HG02973 (cell line): Measurements from ENCODE around the gene VPS13D.
A peak's percentile ranks its signal among the peaks of the same experiment; 100 is the strongest.
"Not testable (repeated sequence)": the region's sequence is repeated elsewhere in the genome, so short reads cannot be mapped to it uniquely, and the experiment has no call there.

ENCODE experiments used
- ATAC-seq: cut with Tn5 transposase; IDR thresholded peaks from one replicate; pipeline ENCODE4 v1.9.1; 2021; ENCODE audit warnings: moderate library complexity; ENCODE audit not compliant: unreplicated experiment

VPS13D gene

DNA sequence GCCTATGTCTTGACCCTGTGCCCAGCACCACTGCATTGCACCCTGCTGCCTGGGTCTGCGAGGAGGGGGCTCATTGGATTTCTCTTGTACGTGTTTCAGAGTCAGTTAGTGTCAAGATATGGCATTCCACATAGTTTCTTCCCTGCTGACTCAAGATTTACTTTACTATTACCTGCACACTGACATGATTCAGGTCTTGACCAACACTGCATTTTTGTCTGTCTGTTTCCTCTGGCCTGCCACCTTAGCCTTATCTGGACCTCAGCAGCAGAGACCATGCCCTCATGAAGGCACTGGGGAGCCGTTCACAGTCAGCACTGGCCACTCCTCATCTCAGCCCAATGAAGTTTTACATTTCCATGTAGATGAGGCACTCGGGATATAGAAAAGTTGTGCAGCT is 232.8 kb downstream of the VPS13D start:
- no peak for ATAC-seq

DNA sequence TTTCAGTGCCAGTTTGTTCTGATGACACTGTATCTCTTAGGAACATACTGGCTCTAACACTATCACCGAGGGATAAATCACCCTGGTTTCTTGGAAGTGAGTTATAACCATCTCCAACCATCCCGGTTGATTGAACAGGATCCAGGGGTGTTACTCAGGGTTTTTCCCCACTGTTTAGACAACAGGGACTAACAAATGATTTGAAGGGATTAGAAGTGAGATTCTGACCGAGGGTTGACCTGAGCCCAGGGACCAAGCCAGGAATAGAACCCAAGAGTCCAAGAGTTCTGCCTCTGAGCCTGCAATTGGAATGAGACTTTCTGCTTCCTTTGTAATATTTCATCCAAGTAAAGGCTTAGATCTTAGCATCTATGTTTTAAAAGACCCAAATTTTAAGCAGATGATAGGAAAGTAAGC is 234.2 kb downstream of the VPS13D start:
- ATAC-seq = no peak

DNA sequence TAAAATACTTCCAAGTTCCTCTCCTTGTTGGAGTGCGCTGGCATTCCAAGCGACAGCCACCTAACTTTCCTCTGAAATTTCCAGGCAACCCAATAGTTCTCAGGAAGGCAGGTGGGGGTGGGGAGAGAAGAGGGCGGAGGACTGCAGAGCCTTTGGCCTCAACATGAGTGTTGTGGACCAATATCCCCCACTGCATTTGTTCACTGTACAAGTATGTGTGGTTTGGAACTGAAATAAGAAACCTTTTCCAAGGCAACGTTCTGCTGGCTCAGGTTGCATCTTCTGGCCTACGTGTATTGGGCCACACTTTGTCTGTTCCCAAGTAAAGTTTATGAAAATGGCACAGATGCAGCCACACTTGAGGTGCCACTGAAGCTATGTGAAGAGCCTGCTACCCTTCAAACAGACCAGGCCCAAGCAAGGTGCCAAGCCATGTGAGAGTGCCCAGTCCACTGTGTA is 234.8 kb downstream of the VPS13D start:
- ATAC-seq = no peak

DNA sequence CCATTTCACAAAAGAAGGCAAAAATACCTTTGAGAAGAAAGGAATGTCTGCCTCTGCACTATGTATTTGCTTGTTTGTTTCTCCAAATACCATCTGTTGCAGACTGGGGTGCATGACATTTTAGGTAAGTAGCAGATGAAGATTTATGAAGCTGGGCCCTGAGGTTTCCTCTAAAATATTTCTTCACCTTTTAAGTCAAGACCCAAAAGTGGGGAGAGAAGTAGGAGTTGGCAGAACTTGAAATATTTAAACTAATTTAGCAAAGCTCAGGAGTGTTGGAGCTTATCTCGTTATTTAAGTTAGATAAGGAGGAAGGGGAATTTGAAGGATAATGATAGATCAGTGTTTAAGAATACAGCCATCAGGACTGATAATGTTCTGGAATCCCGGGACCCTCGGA is 235.3 kb downstream of the VPS13D start:
- no peak for ATAC-seq

DNA sequence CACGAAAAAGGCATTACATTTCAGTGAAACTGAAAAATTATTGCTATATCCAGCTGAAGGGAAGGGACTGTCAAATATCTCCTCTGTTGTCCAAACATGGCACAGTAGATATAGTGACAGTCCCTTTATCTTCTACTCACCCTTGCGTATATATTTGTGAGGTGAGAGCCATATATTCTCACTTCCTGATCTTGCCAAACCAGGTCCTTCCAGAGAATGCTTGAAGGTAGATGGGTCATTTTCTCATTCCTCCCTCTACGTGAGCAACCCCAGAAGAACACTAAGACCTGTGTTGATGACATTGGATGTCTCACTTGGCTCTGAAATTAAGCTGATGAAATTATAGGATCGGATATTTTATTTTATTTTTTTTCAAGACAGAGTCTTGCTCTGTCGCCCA is 237.0 kb downstream of the VPS13D start:
- ATAC-seq = no peak

DNA sequence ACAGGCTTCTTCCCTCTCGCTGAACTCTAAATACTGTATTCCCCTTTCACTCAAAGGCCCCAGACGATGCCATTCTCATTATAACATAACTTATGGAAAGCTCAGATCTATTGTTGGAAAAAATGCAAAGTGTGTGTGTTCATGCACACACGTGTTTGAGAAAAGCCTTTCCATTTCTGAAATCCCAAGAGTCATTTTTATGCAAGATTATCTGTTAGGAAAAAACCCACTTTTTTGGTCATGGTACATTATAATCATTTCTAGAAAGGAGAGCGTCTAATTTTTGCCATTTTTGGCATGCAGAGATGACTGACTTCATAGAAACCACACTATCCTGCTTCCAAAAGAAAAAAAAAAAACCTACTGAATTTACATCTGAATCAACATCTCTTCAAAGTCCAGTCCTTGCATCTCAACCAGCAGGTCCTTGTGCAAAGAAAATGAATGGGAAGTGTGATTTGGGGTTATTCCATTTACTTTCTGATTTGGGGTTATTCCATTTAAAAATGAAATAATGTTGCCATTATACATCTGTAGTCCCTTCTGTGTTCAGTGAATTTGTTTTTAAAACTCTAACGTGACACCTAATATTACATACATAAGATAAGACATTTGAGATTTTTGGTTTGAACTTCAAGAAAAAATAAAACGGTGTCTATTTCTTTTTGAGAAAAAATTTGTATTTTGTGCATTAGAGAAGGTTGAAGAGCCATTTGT is 237.9 kb downstream of the VPS13D start:
- no peak for ATAC-seq

DNA sequence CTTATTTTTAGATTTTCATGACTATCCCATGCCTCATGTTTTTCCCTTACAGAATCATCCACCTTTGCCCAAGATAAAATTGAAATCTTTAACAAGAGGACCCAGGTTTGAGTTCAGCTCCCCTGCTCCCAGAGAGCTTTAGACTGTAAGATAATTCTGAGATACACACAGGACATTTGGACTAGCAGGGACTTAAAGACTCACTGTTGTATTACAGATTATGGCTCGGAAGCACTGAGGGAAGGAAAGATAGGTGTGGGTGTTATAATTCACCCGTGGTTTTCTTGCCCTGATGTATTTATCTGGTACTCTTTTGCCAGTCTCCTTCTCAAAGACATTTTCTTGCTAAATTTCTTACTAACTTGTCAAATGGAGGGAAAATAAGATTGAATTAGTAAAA is 238.5 kb downstream of the VPS13D start:
- no peak for ATAC-seq

DNA sequence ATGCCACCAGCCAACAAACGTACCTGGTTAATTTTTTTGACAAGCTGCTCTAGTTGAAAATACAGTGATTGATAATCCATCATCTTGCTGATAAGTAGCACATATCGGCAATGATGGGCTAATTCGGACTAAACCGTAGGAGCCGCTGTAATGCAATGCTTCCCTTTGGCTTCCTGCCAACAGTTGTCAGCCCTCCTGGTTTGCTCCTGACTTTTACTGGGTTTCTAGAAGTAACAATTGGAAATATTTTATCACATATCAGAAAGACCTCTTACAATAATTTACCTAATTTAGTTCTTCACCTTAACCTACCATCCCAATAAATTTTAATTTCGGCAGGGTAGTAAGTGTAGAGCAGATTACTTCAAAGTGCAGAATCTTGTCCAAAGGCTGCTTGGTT is 239.7 kb downstream of the VPS13D start:
- ATAC-seq = no peak

DNA sequence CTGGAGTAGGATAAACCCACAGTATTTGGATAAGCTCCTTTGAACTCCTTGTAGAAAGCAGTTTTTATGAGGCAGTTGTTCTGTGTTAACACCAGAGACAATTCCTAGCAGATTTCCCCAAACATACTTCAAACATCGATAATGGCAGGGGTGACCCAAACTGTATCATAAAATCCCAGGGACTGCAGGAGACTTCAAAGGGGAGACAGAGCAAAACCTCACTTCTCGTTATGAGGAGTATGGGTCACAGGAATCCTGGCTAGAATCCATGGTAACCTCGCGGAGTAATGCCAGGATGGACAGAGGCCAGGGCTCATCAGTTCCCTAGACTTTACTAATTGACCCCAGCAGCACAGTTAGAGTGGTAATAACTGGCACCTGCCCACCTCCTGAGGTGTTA is 240.2 kb downstream of the VPS13D start:
- ATAC-seq = no peak

DNA sequence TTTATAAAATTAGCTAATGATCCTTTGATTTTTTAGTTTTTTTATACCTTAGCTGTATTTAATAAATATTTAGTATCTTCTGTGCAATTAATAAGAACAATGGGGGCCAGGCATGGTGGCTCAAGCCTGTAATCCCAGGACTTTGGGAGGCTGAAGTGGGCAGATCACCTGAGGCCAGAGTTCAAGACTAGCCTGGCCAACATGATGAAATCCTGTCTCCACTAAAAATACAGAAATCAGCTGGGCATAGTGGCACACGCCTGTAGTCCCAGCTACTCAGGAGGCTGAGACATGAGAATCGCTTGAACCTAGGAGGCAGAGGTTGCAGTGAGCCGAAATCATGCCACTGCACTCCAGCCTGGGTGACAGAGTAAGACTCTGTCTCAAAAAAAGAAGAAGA is 241.1 kb downstream of the VPS13D start:
- not testable (repeated sequence) for ATAC-seq

DNA sequence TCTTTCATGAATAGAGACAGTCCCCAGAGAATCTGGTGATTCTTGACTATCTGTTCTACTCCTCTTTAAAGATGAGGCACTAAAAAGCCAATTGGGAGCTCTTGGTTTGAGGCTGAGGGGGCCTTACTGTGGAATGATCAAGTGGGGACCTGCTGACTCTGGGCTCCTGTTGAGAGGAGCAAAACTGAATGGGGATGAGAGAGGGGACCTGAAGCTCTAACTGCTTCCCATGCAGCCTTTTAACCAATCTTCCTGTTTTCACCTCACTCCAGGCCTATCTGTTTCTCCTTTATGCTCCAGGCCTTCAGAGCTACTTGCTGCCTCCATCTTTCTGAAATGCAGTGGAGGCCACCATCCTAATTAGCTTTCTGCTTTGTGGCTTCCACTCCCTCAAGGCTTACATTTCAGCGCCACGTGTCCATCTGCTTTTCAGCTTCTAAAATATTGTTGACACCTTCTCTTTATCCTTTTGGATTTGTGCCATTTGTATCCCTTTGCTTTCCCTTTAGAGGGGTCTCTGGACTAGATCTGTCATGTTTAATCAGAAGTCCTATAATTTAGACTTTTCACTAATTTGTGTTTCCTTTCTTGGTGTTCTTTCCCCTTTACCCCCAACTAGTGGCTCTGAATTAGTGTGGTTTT is 242.4 kb downstream of the VPS13D start:
- no peak for ATAC-seq

DNA sequence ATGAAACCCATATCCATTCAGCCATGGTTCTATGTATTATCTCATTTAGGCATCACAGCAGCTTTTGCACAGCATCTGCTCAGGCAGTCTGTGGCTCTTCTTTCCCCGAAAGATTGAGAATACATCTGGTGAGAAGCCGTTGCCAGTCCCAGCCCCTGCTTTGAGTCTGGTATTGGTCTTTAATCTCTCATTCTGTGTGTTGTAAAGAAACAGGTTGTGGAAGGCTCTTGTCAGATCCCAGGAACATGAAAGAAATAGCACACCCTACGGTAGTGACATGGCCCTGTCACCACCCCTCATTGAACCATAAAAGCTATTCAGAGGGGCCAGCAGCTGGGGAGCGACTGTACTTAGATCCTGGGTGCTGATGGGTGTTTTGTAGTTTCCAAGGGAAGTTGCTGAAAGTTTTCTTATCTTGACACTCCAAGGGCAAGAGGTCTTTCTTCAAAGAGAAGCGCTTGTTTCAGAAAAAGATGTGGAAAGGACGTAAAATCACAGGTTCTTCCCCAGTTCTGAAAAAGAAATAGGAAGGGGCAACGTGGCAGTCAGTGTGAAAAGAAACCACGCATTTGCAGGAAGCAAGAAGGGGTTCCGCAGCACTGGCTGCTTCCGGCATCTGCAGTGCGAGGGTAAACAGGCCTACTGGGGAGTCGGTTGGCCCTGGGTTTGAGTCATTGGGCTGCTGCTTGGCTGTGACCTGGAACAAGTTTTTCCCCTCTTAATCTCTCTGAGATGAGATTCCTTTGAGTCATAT is 243.1 kb downstream of the VPS13D start:
- peak; percentile 66 for ATAC-seq

DNA sequence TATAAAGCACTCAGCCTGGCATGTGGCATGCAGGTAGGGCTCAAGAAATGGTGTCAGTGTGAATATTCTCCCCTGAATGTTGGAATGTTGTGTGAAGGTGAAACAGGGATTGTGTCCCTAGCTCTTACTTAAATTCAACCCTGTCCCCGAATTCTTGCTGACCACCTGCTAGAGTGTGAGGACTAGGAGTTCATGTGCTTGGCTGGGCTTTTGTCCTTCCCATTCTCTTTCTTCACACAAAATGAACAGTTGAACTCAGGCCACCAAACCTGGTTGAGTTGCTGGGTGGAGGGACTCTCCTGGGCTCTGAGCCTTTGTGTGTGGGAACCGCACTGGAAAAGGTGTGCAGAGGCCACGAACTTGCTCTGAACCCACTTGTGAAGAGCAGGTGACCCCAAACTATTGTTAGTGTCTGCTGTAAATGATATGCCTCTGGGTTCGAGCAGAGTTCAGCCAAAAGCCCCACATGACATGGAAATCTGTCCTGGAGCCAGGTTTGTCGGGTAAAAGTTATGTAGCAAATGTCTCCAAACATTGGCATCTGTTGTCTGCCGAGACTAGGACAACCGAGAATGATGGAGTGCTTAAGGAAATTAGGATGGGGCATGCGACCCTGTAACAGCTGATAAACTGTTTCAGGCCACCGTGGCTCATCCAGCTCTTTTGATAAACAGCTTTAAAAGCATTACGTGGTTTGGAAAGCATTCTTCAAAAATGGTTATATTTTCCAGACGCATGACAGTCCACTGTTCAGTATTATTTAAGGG is 243.9 kb downstream of the VPS13D start:
- no peak for ATAC-seq

DNA sequence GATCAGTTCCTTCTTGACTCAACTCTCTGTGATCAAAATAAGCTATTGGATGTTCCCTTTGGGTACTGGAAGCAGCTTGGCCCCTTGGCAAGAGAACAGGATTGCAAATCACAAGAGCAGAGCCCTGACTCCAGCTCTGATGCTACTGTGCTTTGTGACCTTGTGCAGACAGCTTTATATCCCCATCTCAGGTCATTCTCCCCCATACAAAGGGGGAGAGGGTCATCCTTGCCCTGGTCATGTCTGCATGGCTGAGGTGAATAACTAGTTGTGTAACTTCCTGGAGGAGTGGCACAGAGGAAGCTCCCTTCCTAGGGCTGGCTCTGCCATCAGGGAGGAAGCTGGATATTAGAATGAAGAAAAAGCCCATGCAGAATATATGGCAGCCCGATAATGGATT is 245.3 kb downstream of the VPS13D start:
- ATAC-seq = no peak

DNA sequence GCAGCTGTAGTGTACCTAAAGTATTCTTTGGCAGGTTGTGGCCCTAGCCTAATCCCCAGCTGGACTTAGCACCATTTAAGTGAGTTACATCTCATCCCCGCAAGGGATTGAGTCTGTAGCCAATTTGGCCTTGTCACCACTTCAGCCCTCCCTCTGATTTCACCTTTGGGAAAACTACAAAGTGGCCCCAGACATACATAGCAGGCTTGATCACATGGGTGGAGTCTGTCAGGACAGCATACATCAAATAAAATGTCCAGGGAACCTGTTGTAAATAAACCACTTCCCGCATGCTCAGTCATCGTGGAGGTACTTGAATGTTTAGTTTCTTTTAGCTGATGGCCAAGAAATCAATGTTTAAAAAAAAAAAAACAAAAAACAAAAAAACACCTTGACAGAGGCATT is 245.7 kb downstream of the VPS13D start:
- no peak for ATAC-seq

DNA sequence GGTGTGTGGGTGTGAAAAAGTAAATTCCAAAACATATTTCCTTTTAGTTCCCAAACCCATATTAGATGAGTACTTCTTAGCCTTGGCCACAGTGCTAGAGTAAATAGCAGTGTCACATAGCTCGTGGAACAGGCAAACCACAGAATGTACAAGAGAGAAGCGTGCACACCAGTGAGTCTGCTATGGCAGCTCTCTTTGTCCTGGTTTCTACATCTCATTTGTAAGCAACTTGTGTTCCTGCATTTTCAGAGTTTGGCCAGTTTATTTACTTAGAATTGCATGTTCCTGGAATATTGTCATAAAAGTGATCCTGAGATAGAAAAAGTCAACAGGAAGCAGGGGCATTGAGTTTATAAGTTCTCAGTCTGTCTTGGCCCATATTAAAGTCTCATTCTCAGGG is 246.1 kb downstream of the VPS13D start:
- ATAC-seq = no peak

DNA sequence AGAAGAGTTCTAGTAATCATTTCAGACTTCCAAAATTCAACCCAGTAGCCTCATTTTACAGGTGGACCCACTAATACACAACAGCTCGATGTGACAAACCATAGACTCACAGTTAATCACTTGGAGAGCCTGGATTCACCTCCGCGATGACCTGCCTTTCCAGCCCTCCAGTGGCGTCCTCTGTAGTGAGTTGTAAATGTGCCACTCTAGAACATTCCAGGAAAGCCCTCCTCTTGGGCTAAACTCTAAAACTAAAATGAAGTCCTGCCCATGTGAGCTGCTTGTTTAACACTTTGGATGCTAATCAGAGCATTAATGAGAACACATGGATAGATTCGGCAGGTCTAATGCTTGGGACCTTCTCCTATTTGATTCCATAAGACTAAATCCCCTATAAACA is 247.5 kb downstream of the VPS13D start:
- ATAC-seq = no peak

DNA sequence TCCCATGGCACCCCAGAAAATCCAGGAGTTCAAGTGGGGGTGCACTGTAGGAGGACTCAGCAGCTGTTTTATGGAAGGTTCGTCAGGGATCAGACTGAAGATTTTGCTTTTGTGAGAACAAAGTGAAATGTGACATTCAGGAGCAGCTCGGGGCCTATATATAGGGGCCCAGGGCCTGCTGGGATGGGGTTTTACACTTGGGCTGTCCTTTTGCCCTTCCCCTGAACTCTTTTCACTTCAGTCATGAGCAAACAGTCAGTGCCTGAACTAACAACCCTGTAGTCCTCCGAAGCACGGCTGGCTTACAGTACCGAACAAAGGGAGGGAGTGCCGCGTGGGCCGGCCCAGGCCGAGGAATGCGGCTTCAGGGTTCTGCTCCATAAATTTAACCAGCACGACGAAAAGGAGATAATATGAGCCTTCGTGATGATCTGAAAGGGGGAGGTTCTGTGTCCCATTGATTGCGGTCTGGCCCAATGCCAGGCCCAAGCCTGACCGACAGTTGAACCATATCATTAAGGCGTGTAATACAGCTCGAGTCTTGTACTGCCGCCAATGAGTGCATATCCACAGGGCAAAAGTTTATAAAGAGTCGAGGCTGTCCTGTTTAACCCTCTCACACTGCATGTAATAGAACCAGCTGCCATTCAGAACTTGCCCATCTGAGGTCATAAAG is 248.2 kb downstream of the VPS13D start:
- ATAC-seq = no peak

DNA sequence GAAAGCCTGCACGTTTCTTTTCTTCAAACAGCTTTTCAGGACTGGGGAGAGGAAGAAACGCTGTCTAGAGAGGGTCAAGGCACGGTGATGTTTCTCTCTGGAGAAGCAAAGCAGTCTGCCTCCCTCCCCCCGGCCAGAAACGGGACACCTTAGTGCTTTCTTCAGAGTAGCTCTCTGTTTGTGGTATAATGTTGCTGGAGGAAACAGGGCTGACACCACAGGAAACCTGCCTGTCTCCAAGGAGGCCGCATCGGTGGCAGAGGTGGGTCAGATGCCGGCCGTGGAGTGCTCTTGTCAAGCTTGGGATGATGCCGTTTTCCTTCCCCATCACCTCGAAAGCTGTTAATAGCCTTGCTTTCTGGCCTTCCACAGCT is 248.8 kb downstream of the VPS13D start:
- no peak for ATAC-seq

DNA sequence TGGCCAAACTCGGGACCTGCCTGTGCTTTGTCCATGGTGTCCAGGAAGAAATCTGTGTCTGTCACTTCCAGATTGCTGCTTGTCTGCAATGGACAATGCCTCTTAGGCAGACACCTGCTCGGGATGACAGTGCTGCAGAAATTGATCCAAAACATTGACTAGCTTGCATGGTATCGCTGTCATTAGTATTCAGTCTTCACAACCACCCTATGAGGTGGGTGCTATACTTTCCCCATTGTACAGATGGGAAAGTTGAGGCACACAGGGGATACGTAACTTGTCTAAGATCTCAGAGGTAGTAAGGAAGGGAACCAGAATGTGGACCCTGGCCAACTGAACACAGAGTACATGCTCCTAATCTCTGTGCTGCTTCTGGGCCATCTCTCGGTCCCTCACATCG is 249.5 kb downstream of the VPS13D start:
- ATAC-seq = no peak

DNA sequence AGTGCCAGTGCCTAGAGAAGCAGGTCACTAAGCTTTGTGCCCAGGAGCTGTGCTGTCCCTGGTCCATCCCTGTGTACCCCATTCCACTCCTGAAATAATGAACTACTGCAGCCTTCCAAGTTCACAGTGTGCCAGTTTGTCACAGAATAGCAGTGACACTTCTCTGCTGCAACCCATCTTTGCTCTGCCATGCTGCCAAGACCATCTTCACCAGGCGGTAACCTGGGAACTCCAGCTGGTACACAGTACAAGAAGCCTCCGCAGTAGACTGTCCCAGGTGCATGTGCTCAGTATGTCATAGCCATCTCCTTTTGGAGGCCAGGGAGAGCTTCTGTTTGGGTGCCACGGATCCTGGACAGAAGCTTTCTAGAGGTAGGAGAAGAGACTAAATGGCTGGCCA is 250.2 kb downstream of the VPS13D start:
- ATAC-seq = no peak
